Karpas-422 (cell line): ENCODE data around the gene FAM47E. TPM values are rescaled to one million over a fixed set of nuclear protein-coding genes. Genes with fewer than 3 reads are reported as not detected.
"Not testable (repeated sequence)": the region's sequence is repeated elsewhere in the genome, so short reads cannot be mapped to it uniquely, and the experiment has no call there.

Source experiments
- DNase-seq: peaks from one replicate; pipeline ENCODE4 v3.0.0-alpha.2; 2015
- H2AFZ ChIP-seq: fragments of 200-600 bp; sonication (generic); 2 replicates; pipeline ENCODE4 v1.6.1; 2014; ENCODE audit warnings: antibody characterized with exemption, low read length, mixed read lengths
- H3K27ac ChIP-seq: fragments of 200-600 bp; sonication (generic); 2 replicates; pipeline ENCODE4 v1.5.1; 2014; ENCODE audit warnings: mild to moderate bottlenecking, low read length, moderate library complexity
- H3K27me3 ChIP-seq: fragments of 200-600 bp; sonication (generic); 2 replicates; pipeline ENCODE4 v1.6.1; 2014; ENCODE audit warnings: low read length, mixed read lengths
- H3K36me3 ChIP-seq: fragments of 200-600 bp; sonication (generic); 2 replicates; pipeline ENCODE4 v1.6.1; 2014; ENCODE audit warnings: low read length, mixed read lengths; ENCODE audit not compliant: insufficient read depth
- H3K4me1 ChIP-seq: fragments of 200-600 bp; sonication (generic); 2 replicates; pipeline ENCODE4 v1.6.1; 2014; ENCODE audit warnings: mild to moderate bottlenecking, low read length, mixed read lengths
- H3K4me2 ChIP-seq: fragments of 200-600 bp; sonication (generic); 2 replicates; pipeline ENCODE4 v1.6.1; 2014; ENCODE audit warnings: low read length, low read depth, mild to moderate bottlenecking; ENCODE audit not compliant: poor library complexity, severe bottlenecking
- H3K4me3 ChIP-seq: fragments of 200-600 bp; sonication (generic); 2 replicates; pipeline ENCODE4 v1.5.1; 2014; ENCODE audit warnings: mild to moderate bottlenecking, antibody characterized with exemption, low read length, mixed read lengths
- H3K79me2 ChIP-seq: fragments of 200-600 bp; sonication (generic); 2 replicates; pipeline ENCODE4 v1.6.1; 2014; ENCODE audit warnings: mild to moderate bottlenecking, low read length, mixed read lengths
- H3K9ac ChIP-seq: fragments of 200-600 bp; sonication (generic); 2 replicates; pipeline ENCODE4 v1.6.0; 2014; ENCODE audit warnings: low read length
- H3K9me2 ChIP-seq: fragments of 200-600 bp; sonication (generic), shearing (Covaris generic); replicated peaks from 2 replicates; pipeline ENCODE4 v1.6.0; 2014; ENCODE audit warnings: mild to moderate bottlenecking, low read length, moderate library complexity; ENCODE audit not compliant: insufficient read depth
- H3K9me3 ChIP-seq: fragments of 300-700, 200-600 bp; sonication (generic); 2 replicates; pipeline ENCODE4 v1.6.1; 2014; ENCODE audit warnings: low read length, mixed read lengths
- H4K20me1 ChIP-seq: fragments of 200-600 bp; sonication (generic); 2 replicates; pipeline ENCODE4 v1.6.1; 2014; ENCODE audit warnings: mild to moderate bottlenecking, antibody characterized with exemption, low read length, low read depth; ENCODE audit not compliant: insufficient read depth
- total RNA-seq: library from RNA; depleted of rRNA; stranded (reverse); fragments of >200 nt; shearing (Covaris generic); gene quantifications from 2 replicates; pipeline ENCODE4 v1.2.3, GENCODE V29; 2014; ENCODE audit warnings: low replicate concordance

FAM47E gene
- total RNA-seq, 1 experiment from 2014 or later, result not detected

DNA sequence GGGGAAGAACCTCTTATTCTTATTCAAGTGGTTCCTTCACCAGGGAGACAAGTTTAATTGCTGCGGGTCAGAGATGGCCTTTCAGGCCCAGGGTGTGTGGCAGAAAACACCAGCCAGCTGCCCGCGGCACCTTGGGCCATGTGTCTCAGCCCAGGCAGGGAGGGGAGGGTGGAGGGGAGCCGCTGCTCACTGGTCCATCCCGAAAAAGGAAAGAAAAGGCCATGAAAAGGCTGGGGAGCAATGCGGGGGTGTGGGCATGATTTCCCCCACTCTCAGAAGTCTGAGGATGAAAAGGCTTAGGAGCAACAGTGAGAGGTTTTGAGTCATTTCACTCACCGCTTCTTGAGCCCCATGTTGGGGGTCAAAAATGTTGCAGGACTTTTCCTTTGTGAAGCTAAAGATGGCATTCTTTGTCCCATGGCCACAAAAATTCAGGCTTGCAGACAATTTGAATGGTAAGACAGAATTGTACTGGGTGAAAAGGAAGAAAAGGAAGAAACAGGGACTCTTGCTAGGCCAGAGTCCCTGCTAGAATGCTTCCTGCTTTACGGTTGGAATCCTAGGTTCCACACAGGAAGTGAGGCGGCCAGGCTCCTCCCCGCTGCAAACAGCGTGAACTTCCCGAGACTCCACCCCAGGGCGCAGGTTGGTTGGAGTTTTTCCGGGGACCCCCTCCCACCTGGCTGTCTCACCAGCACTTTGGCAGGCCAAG, 17.4 kb upstream of the FAM47E start:
- no peak for DNase-seq
- Histone ChIP-seq H3K4me3 (0 out of 2 replicates have a peak overlapping the region, but pooled peaks have one; percentile 19), H4K20me1 (no peaks in the 10 kb centered on the region), H3K9ac (0 out of 2 replicates have a peak overlapping the region, but pooled peaks have one; percentile 13), H3K4me1 (no peaks in the 10 kb centered on the region), H3K36me3 (no peaks in the 10 kb centered on the region), H3K9me2 (no peaks in the 10 kb centered on the region), H3K27me3 (no peaks in the 10 kb centered on the region), H3K4me2 (peak overlapping the region; percentile 29), H2AFZ (no peak overlapping the region), H3K27ac (no peak overlapping the region), H3K9me3 (no peaks in the 10 kb centered on the region), H3K79me2 (no peaks in the 10 kb centered on the region)

DNA sequence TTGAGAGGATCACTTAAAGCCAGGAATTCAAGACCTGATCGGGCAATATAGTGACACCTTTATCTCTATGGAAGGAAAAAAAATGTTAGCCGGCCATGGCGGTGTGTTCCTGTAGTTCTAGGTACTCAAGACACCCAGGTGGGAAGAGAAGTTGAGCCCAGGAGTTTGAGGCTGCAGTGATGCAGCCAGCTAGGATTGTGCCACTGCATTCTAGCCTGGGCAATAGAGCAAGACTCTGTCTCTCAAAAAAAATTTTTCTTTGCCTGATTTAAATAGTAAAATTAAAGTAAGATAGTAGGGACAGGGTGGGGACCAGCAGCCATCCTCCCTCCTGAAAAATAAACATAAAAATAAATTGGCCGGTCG, 16.9 kb upstream of the FAM47E start:
- H3K4me3 ChIP-seq, result 0 out of 2 replicates have a peak overlapping the region, but pooled peaks have one; percentile 19
- no peak overlapping the region for H3K27ac ChIP-seq
- no peaks in the 10 kb centered on the region for H3K27me3 ChIP-seq
- no peaks in the 10 kb centered on the region for H3K4me1 ChIP-seq
- DNase-seq, result no peak
- H3K4me2 ChIP-seq, result peak overlapping the region; percentile 29
- no peak overlapping the region for H3K9ac ChIP-seq
- no peaks in the 10 kb centered on the region for H3K79me2 ChIP-seq
- H2AFZ ChIP-seq, result no peak overlapping the region
- H3K9me2 ChIP-seq, result no peaks in the 10 kb centered on the region
- no peaks in the 10 kb centered on the region for H3K36me3 ChIP-seq
- no peaks in the 10 kb centered on the region for H3K9me3 ChIP-seq
- no peaks in the 10 kb centered on the region for H4K20me1 ChIP-seq

DNA sequence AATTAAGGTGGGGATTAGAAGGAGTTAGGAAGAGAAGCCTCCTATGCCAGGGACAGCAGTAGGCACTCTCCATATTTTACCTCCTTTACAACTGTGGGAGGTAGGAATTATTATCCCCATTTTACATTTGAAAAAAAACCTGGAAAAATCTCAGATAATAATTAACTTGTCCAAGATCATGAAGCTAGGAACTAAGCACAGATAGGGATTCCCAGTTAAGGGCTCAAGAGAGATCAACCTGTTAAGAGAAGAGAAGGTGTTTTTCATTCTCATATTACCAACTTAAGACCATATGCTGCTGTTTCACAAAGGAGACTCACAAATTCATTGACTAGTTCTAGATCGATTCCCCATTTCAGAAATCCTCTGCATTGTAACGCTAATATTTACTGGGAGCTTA, 16.1 kb upstream of the FAM47E start:
- H3K4me1 ChIP-seq, result no peaks in the 10 kb centered on the region

GRCh38 chr4:76235915-76236314, 15.6 kb upstream of the FAM47E start:
- Histone ChIP-seq H3K9me2 (no peaks in the 10 kb centered on the region), H3K4me2 (no peak overlapping the region), H3K9ac (no peak overlapping the region)

More for the DNA sequence above, 16.1 kb upstream of the FAM47E start:
- Histone ChIP-seq H3K9ac (no peak overlapping the region), H3K79me2 (no peaks in the 10 kb centered on the region), H3K9me2 (no peaks in the 10 kb centered on the region), H3K9me3 (no peaks in the 10 kb centered on the region), H3K27ac (no peak overlapping the region), H3K4me2 (no peak overlapping the region), H3K36me3 (no peaks in the 10 kb centered on the region), H3K4me3 (no peak overlapping the region), H3K27me3 (no peaks in the 10 kb centered on the region), H2AFZ (no peak overlapping the region), H4K20me1 (no peaks in the 10 kb centered on the region)
- no peak for DNase-seq

GRCh38 chr4:76238236-76238635, 13.3 kb upstream of the FAM47E start:
- Histone ChIP-seq H3K36me3 (no peaks in the 10 kb centered on the region), H3K79me2 (no peaks in the 10 kb centered on the region), H3K9me3 (no peaks in the 10 kb centered on the region), H3K4me3 (no peak overlapping the region), H3K9ac (no peak overlapping the region), H2AFZ (no peak overlapping the region), H3K27me3 (no peaks in the 10 kb centered on the region), H3K4me1 (no peaks in the 10 kb centered on the region), H3K4me2 (no peak overlapping the region), H3K9me2 (no peaks in the 10 kb centered on the region), H3K27ac (no peak overlapping the region), H4K20me1 (no peaks in the 10 kb centered on the region)
- DNase-seq, result no peak

More at GRCh38 chr4:76235915-76236314, 15.6 kb upstream of the FAM47E start:
- Histone ChIP-seq H3K4me1 (no peaks in the 10 kb centered on the region), H3K79me2 (no peaks in the 10 kb centered on the region), H3K27ac (no peak overlapping the region), H3K9me3 (no peaks in the 10 kb centered on the region), H3K27me3 (no peaks in the 10 kb centered on the region), H3K36me3 (no peaks in the 10 kb centered on the region), H2AFZ (no peak overlapping the region), H3K4me3 (no peak overlapping the region), H4K20me1 (no peaks in the 10 kb centered on the region)
- DNase-seq, result no peak

DNA sequence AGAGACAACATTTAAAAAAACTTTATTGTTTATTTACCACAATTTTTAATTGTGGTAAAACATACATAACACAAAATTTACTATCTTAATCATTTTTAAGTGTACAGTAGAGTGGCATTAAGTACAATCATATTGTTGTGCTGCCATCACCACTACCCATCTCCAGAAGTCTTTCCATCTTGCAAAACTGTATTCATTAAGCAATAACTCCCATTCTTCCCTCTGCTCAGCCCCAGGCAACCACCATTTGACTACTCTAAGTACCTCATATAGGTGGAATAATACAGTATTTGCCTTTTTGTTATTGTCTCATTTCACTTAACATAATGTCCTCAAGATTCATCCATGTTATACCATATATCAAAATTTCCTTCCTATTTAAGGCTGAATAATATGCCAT, 12.8 kb upstream of the FAM47E start:
- Histone ChIP-seq H4K20me1 (no peaks in the 10 kb centered on the region), H3K79me2 (no peaks in the 10 kb centered on the region), H3K27ac (no peak overlapping the region), H3K9me2 (no peaks in the 10 kb centered on the region), H3K4me3 (no peak overlapping the region), H3K36me3 (no peaks in the 10 kb centered on the region), H3K4me1 (no peaks in the 10 kb centered on the region), H3K9me3 (no peaks in the 10 kb centered on the region), H3K9ac (no peak overlapping the region), H3K27me3 (no peaks in the 10 kb centered on the region), H3K4me2 (no peak overlapping the region), H2AFZ (no peak overlapping the region)
- DNase-seq, result no peak

DNA sequence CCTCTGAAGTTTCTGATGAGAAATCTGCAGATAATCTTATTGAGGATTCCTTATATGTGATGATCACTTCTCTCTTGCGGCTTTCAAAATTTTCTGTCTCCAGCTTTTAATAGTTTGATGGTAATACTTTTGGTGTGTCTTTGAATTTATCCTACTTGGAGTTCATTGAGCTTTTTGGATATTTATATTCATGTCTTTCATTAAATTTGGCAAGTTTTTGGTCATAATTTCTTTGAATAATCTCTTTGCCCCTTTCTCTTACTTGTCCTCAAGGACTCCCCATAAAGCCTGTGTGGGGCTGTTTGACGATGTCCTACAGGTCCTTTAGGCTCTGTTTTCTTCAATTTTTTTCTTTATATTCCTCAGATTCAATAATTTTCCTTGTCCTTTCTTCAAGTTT, 11.3 kb upstream of the FAM47E start:
- Histone ChIP-seq H4K20me1 (no peaks in the 10 kb centered on the region), H3K27me3 (no peaks in the 10 kb centered on the region), H3K4me2 (no peak overlapping the region), H3K79me2 (no peaks in the 10 kb centered on the region), H3K36me3 (no peaks in the 10 kb centered on the region), H3K9ac (no peak overlapping the region), H2AFZ (no peak overlapping the region), H3K9me3 (no peaks in the 10 kb centered on the region), H3K9me2 (no peaks in the 10 kb centered on the region), H3K27ac (no peak overlapping the region), H3K4me1 (no peaks in the 10 kb centered on the region), H3K4me3 (no peak overlapping the region)
- no peak for DNase-seq

- not testable (repeated sequence) for H4K20me1 ChIP-seq, H3K9me2 ChIP-seq, H3K9ac ChIP-seq, H3K4me3 ChIP-seq, H3K4me2 ChIP-seq, DNase-seq, H3K4me1 ChIP-seq, H3K9me3 ChIP-seq, H3K36me3 ChIP-seq, H2AFZ ChIP-seq, H3K79me2 ChIP-seq, H3K27me3 ChIP-seq, H3K27ac ChIP-seq
These were observed 7.6 kb upstream of the FAM47E start for GRCh38 chr4:76243877-76244276.
